OCI-LY7 (cell line): ENCODE data around the gene IPO9. TPM values are rescaled to one million over a fixed set of nuclear protein-coding genes. Genes with fewer than 3 reads are reported as not detected.

Experiments used
- BruUV-seq: library from RNA; stranded (reverse); fragments of 400-500 nt; replicated peaks from 2 replicates; lab custom pipeline; 2021; lab: Mats Ljungman, UMichigan
- CTCF ChIA-PET: fragments of 300-600 bp; sonication (Branson Sonifier 250); formaldehyde crosslinking; loops from one replicate; lab custom pipeline; 2022; ENCODE audit warnings: antibody characterized with exemption; ENCODE audit not compliant: unreplicated experiment; lab: Charles Lee
- POLR2A ChIA-PET: fragments of 300-600 bp; sonication (Branson Sonifier 250); formaldehyde crosslinking; loops from one replicate; lab custom pipeline; 2022; ENCODE audit warnings: antibody characterized with exemption; lab: Charles Lee
- DNase-seq: peaks from one replicate; pipeline ENCODE4 v3.0.0-alpha.2; 2015; ENCODE audit warnings: low spot score
- H2AFZ ChIP-seq: fragments of 200-600 bp; sonication (generic), shearing (Covaris generic); 2 replicates; pipeline ENCODE4 v1.6.1; 2014; ENCODE audit warnings: mild to moderate bottlenecking, antibody characterized with exemption, low read length, moderate library complexity
- H3K27ac ChIP-seq: fragments of 200-600 bp; sonication (generic); 2 replicates; pipeline ENCODE4 v1.5.1; 2014; ENCODE audit warnings: mixed run types, low read depth, mild to moderate bottlenecking, moderate library complexity, low read length, inconsistent platforms; ENCODE audit not compliant: poor library complexity, severe bottlenecking
- H3K36me3 ChIP-seq: fragments of 200-600 bp; sonication (generic); 2 replicates; pipeline ENCODE4 v1.6.1; 2014; ENCODE audit warnings: mild to moderate bottlenecking, antibody characterized with exemption, low read length, moderate library complexity, mixed read lengths; ENCODE audit not compliant: insufficient read depth
- H3K4me1 ChIP-seq: fragments of 200-600 bp; sonication (generic); 2 replicates; pipeline ENCODE4 v1.5.1; 2014; ENCODE audit warnings: mild to moderate bottlenecking, low read length; ENCODE audit not compliant: insufficient read depth, poor library complexity, severe bottlenecking
- H3K4me2 ChIP-seq: fragments of 200-600 bp; sonication (generic); 2 replicates; pipeline ENCODE4 v1.6.1; 2014; ENCODE audit warnings: mild to moderate bottlenecking, low read length
- H3K4me3 ChIP-seq: fragments of 200-600 bp; sonication (generic); 2 replicates; pipeline ENCODE4 v1.5.1; 2014; ENCODE audit warnings: mild to moderate bottlenecking, low read depth, low read length; ENCODE audit not compliant: poor library complexity, severe bottlenecking
- H3K79me2 ChIP-seq: fragments of 200-600 bp; sonication (generic); 2 replicates; pipeline ENCODE4 v1.6.1; 2016; ENCODE audit warnings: low read depth, mild to moderate bottlenecking, low read length, moderate library complexity, mixed read lengths; ENCODE audit not compliant: insufficient read depth
- H3K9me2 ChIP-seq: fragments of 200-600 bp; sonication (generic); 2 replicates; pipeline ENCODE4 v1.6.1; 2016; ENCODE audit warnings: mild to moderate bottlenecking, low read length, mixed read lengths; ENCODE audit not compliant: insufficient read depth
- H3K9me3 ChIP-seq: fragments of 200-600 bp; sonication (generic); 2 replicates; pipeline ENCODE4 v1.6.1; 2014; ENCODE audit warnings: mild to moderate bottlenecking, mixed run types, low read length, mixed read lengths
- H4K20me1 ChIP-seq: fragments of 200-600 bp; sonication (generic); 2 replicates; pipeline ENCODE4 v1.6.1; 2014; ENCODE audit warnings: mild to moderate bottlenecking, antibody characterized with exemption, low read length, moderate library complexity, mixed read lengths; ENCODE audit not compliant: insufficient read depth
- CTCF ChIP-seq: fragments of 200-600 bp; sonication (generic); conservative IDR thresholded peaks from 2 replicates; pipeline ENCODE4 v1.5.1; 2014; ENCODE audit warnings: mild to moderate bottlenecking, antibody characterized with exemption, low read length, moderate library complexity, mixed read lengths
- EZH2phosphoT487 ChIP-seq: fragments of 200-600 bp; sonication (generic); IDR thresholded peaks from 2 replicates; pipeline ENCODE4 v1.6.1; 2018; ENCODE audit warnings: low read depth, borderline replicate concordance, mild to moderate bottlenecking, mixed run types, antibody characterized with exemption, low read length, moderate library complexity, mixed read lengths
- intact Hi-C: fragments of 100-400 bp; cut with micrococcal nuclease; formaldehyde crosslinking; loops from one replicate; pipeline ENCODE4 v1.10.0; 2022; ENCODE audit not compliant: unreplicated experiment
- total RNA-seq, 2 experiments: library from RNA; depleted of rRNA in 1 of 2; stranded (reverse); fragments of >200 nt in 1 of 2; shearing (Covaris generic) in 1 of 2; gene quantifications; 2 replicates each; pipeline ENCODE4 v1.2.3, GENCODE V29; 2014 to 2022

IPO9 gene
- total RNA-seq, 2 experiments from 2014 or later: 47.2 to 67.9 TPM

GRCh38 chr1:201842472-201843027 lies 13.6 kb downstream of the IPO9 start:
- no TSS peak for BruUV-seq
- Histone ChIP-seq H3K4me1 (no peaks in the 10 kb centered on the region), H3K9me3 (no peaks in the 10 kb centered on the region), H2AFZ (no peak overlapping the region), H3K36me3 (peaks cover 72% of the 10 kb centered on the region), H3K9me2 (no peaks in the 10 kb centered on the region), H4K20me1 (peaks cover 35% of the 10 kb centered on the region), H3K79me2 (peaks cover 96% of the 10 kb centered on the region), H3K27ac (no peak overlapping the region), H3K4me3 (no peak overlapping the region), H3K4me2 (no peak overlapping the region)
- CTCF ChIA-PET: interaction anchor here (0.6 kb wide), 2 partner anchors 13 to 36 kb away, joined by 3 read pairs; no protein-coding TSS in a partner anchor
- no peak for DNase-seq
- POLR2A ChIA-PET: interaction anchor here (0.6 to 1.0 kb wide), 5 partner anchors 12 to 38 kb away, joined by 3 to 4 read pairs (median 3); no protein-coding TSS in a partner anchor
- no peak for TF ChIP-seq CTCF
- TF ChIP-seq EZH2phosphoT487: no peak
- intact Hi-C loops: no loop called here

GRCh38 chr1:201845331-201846083 lies 16.6 kb downstream of the IPO9 start:
- CTCF ChIA-PET: interaction anchor here (1.1 kb wide), 1 partner anchor 8 kb away, joined by 3 read pairs; no protein-coding TSS in a partner anchor
- H3K9me2 ChIP-seq: no peaks in the 10 kb centered on the region
- H3K4me3 ChIP-seq: no peak overlapping the region
- H3K79me2 ChIP-seq: peaks cover 74% of the 10 kb centered on the region
- H4K20me1 ChIP-seq: peaks cover 38% of the 10 kb centered on the region
- no peak for DNase-seq
- no TSS peak for BruUV-seq
- no peak overlapping the region for H3K27ac ChIP-seq
- no peaks in the 10 kb centered on the region for H3K9me3 ChIP-seq
- H3K4me2 ChIP-seq: no peak overlapping the region
- H3K4me1 ChIP-seq: no peaks in the 10 kb centered on the region
- peaks cover 75% of the 10 kb centered on the region for H3K36me3 ChIP-seq
- no peak overlapping the region for H2AFZ ChIP-seq
- TF ChIP-seq CTCF (no peak), EZH2phosphoT487 (no peak)
- intact Hi-C loops: no loop called here
- POLR2A ChIA-PET: interaction anchor here (0.6 to 3.1 kb wide), 5 partner anchors 9 to 15 kb away, joined by 3 to 10 read pairs (median 4); no protein-coding TSS in a partner anchor
